AG10803 (cell line): ENCODE data around the gene RBPJL.

Experiments
- DNase-seq: peaks from one replicate; pipeline ENCODE4 v3.0.0; 2010; ENCODE audit warnings: low read depth
- H3K4me3 ChIP-seq: 2 replicates; pipeline ENCODE4 v1.5.1; 2011; ENCODE audit warnings: mild to moderate bottlenecking, low read length, control low read depth
- CTCF ChIP-seq: conservative IDR thresholded peaks from 2 replicates; pipeline ENCODE4 v1.5.1; 2011; ENCODE audit warnings: mild to moderate bottlenecking, low read length, control low read depth, inconsistent platforms

Gene RBPJL

GRCh38 chr20:45293041-45294002 is 13.3 kb upstream of the RBPJL start:
- H3K4me3 ChIP-seq: peak overlapping the region; percentile 55
- TF ChIP-seq CTCF: peak; percentile 86
- peak; percentile 54 for DNase-seq

- no peak for TF ChIP-seq CTCF
- no peak overlapping the region; the same call in 1 of the 2 replicates for H3K4me3 ChIP-seq
- DNase-seq: no peak
Observed at GRCh38 chr20:45294003-45294368, 12.7 kb upstream of the RBPJL start.

- no peak for TF ChIP-seq CTCF
- no peak overlapping the region for H3K4me3 ChIP-seq
- DNase-seq: no peak
Observed at GRCh38 chr20:45294659-45295058, 12.0 kb upstream of the RBPJL start.

- no peak overlapping the region for H3K4me3 ChIP-seq
- TF ChIP-seq CTCF: no peak
- DNase-seq: no peak
Observed at GRCh38 chr20:45297786-45298497, 8.7 kb upstream of the RBPJL start.

- DNase-seq: no peak
- H3K4me3 ChIP-seq: no peak overlapping the region
- no peak for TF ChIP-seq CTCF
Observed at GRCh38 chr20:45299786-45300185, 6.9 kb upstream of the RBPJL start.

- no peak overlapping the region for H3K4me3 ChIP-seq
- DNase-seq: no peak
- peak; percentile 42 for TF ChIP-seq CTCF
Observed at GRCh38 chr20:45300961-45301360, 5.7 kb upstream of the RBPJL start.

GRCh38 chr20:45301824-45302271 is 4.8 kb upstream of the RBPJL start:
- no peak for TF ChIP-seq CTCF
- no peak overlapping the region for H3K4me3 ChIP-seq
- no peak for DNase-seq
